Stomach (tissue), 9 donors: ENCODE measurements around the gene PROSER3. TPM values are rescaled to one million over a fixed set of nuclear protein-coding genes. Genes with fewer than 3 reads are reported as not detected.

Source experiments
- DNase-seq, 2 donors: peaks; one replicate each; pipeline versions ENCODE4 v3.0.0 to v3.0.0-alpha.2; 2013 to 2019
- H3K27ac ChIP-seq, 5 donors: fragments of 200-600 bp in 4 of 5; sonication (generic) in 4 of 5; one replicate each; pipeline ENCODE4 v1.5.1; 2013 to 2019; ENCODE audit warnings: mild to moderate bottlenecking in 1 of 5, moderate library complexity in 1 of 5
- H3K27me3 ChIP-seq, 3 donors: fragments of 200-600 bp; sonication (generic); one replicate each; pipeline ENCODE4 v1.5.1; 2017 to 2019; ENCODE audit warnings: mixed run types in 1 of 3
- H3K36me3 ChIP-seq, 4 donors: fragments of 200-600 bp; sonication (generic); 1 replicate in 3 of 4; 2 replicates in 1 of 4; pipeline ENCODE4 v1.5.1; 2016 to 2019
- H3K4me1 ChIP-seq, 4 donors: fragments of 200-600 bp; sonication (generic); one replicate each; pipeline ENCODE4 v1.5.1; 2016 to 2019
- H3K4me3 ChIP-seq, 4 donors: fragments of 200-600 bp; sonication (generic) in 3 of 4; one replicate each; pipeline ENCODE4 v1.5.1; 2016 to 2019; ENCODE audit warnings: mild to moderate bottlenecking in 1 of 4
- H3K9me3 ChIP-seq, 4 donors: fragments of 200-600 bp; sonication (generic); one replicate each; pipeline ENCODE4 v1.5.1; 2016 to 2019
- EP300 ChIP-seq: sonication (generic); formaldehyde crosslinking; IDR thresholded peaks from one replicate; pipeline ENCODE4 v1.6.1; 2017; ENCODE audit warnings: antibody characterized with exemption
- POLR2A ChIP-seq, 4 donors: fragments of 450-650 bp; IDR thresholded peaks; one replicate each; pipeline ENCODE4 v1.6.1; 2016; ENCODE audit warnings: antibody characterized with exemption in 4 of 4, control low read depth in 2 of 4, mild to moderate bottlenecking in 1 of 4, moderate library complexity in 1 of 4
- POLR2AphosphoS5 ChIP-seq, 3 donors: sonication (generic); formaldehyde crosslinking; IDR thresholded peaks; one replicate each; pipeline ENCODE4 v1.6.1; 2016; ENCODE audit warnings: antibody characterized with exemption in 3 of 3
- WGBS, 5 donors: extraction: QIAGEN DNeasy Blood & Tissue Kit in 3 of 5; methylation state at CpG; one replicate each; pipeline versions ENCODE4 v1.1.5 to v1.1.7; 2013 to 2018; 5-methylcytosine and 5-hydroxymethylcytosine counted together
- intact Hi-C: fragments of 100-400 bp; cut with DNase I; formaldehyde crosslinking; loops from one replicate; pipeline ENCODE4 v1.15.1; 2023; ENCODE audit warnings: low total_unique reads
- polyA plus RNA-seq, 3 donors: library from polyadenylated mRNA; stranded (reverse); fragments of 200-250 nt; gene quantifications; one replicate each; pipeline ENCODE4 v1.2.3, GENCODE V29; 2013
- total RNA-seq, 5 donors: library from RNA; depleted of rRNA; stranded (reverse); fragments of >200 nt; gene quantifications; one replicate each; pipeline versions ENCODE4 v1.1.0 to v1.2.3, GENCODE V29; 2014 to 2016
- TF ChIP-seq, protein P1 (sequence below), 7 experiments: fragments of 450-650 bp in 4 of 7; fragments of 200-600 bp in 3 of 7; sonication (generic) in 3 of 7; IDR thresholded peaks; one replicate each; pipeline ENCODE4 v1.5.1; 2016 to 2019; ENCODE audit warnings: antibody characterized with exemption in 7 of 7, control low read depth in 2 of 7, mild to moderate bottlenecking in 1 of 7
- donor health status: healthy with polysubstance abuse.
- donor health status: Bipolar disorder and iron deficiency.
- donor health status: healthy.

PROSER3 gene
- total and polyA plus RNA-seq, 8 donors, result 3.6 to 61.3 (median 10.5) TPM

DNA sequence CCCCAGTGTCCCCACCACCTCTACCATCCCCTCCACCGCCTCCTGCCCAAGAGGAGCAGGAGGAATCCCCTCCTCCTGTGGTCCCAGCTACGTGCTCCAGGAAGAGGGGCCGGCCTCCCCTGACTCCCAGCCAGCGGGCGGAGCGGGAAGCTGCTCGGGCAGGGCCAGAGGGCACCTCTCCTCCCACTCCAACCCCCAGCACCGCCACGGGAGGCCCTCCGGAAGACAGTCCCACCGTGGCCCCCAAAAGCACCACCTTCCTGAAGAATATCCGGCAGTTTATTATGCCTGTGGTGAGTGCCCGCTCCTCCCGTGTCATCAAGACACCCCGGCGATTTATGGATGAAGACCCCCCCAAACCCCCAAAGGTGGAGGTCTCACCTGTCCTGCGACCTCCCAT lies 37.3 kb upstream of the PROSER3 start:
- 87 to 95% (median 88%) methylated on average over 6 to 17 of the region's 17 CpGs for WGBS, 5 donors
- Histone ChIP-seq H3K27ac (no peak overlapping the region), H3K27me3 (no peaks in the 10 kb centered on the region), H3K9me3 (no peaks in the 10 kb centered on the region), H3K4me3 (no peak overlapping the region), H3K36me3 (peaks cover 51 to 63% (median 61%) of the 10 kb centered on the region in 4 donors), H3K4me1 (peaks cover 22 to 48% (median 40%) of the 10 kb centered on the region in 4 donors)
- TF ChIP-seq, protein P1, sequence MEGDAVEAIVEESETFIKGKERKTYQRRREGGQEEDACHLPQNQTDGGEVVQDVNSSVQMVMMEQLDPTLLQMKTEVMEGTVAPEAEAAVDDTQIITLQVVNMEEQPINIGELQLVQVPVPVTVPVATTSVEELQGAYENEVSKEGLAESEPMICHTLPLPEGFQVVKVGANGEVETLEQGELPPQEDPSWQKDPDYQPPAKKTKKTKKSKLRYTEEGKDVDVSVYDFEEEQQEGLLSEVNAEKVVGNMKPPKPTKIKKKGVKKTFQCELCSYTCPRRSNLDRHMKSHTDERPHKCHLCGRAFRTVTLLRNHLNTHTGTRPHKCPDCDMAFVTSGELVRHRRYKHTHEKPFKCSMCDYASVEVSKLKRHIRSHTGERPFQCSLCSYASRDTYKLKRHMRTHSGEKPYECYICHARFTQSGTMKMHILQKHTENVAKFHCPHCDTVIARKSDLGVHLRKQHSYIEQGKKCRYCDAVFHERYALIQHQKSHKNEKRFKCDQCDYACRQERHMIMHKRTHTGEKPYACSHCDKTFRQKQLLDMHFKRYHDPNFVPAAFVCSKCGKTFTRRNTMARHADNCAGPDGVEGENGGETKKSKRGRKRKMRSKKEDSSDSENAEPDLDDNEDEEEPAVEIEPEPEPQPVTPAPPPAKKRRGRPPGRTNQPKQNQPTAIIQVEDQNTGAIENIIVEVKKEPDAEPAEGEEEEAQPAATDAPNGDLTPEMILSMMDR (IDR thresholded peaks at IDR 0.05), result no peak
- TF ChIP-seq POLR2A (IDR thresholded peaks at IDR 0.05) (no peak), POLR2AphosphoS5 (IDR thresholded peaks at IDR 0.05) (no peak), EP300 (no peak)
- DNase-seq, result peak in 1 of 2 donors; percentile 7
- intact Hi-C loops, result no loop called here

DNA sequence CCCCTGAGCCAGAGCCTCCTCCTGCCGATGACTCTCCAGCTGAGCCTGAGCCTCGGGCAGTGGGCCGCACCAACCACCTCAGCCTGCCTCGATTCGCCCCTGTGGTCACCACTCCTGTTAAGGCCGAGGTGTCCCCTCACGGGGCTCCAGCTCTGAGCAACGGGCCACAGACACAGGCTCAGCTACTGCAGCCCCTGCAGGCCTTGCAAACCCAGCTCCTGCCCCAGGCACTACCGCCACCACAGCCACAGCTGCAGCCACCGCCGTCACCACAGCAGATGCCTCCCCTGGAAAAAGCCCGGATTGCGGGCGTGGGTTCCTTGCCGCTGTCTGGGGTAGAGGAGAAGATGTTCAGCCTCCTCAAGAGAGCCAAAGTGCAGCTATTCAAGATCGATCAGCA lies 36.6 kb upstream of the PROSER3 start:
- 90 to 94% (median 93%) methylated on average over 11 to 16 of the region's 16 CpGs for WGBS, 5 donors
- TF ChIP-seq EP300, result no peak
- no peak for TF ChIP-seq POLR2AphosphoS5 (IDR thresholded peaks at IDR 0.05)
- TF ChIP-seq, protein P1 (IDR thresholded peaks at IDR 0.05), result no peak
- TF ChIP-seq POLR2A (IDR thresholded peaks at IDR 0.05), result no peak
- DNase-seq, result no peak
- Histone ChIP-seq H3K4me3 (no peak overlapping the region), H3K36me3 (peaks cover 59 to 70% (median 69%) of the 10 kb centered on the region in 4 donors), H3K9me3 (no peaks in the 10 kb centered on the region), H3K27ac (no peak overlapping the region), H3K4me1 (peaks cover 15 to 41% (median 32%) of the 10 kb centered on the region in 4 donors), H3K27me3 (no peaks in the 10 kb centered on the region)
- intact Hi-C loops, result no loop called here

DNA sequence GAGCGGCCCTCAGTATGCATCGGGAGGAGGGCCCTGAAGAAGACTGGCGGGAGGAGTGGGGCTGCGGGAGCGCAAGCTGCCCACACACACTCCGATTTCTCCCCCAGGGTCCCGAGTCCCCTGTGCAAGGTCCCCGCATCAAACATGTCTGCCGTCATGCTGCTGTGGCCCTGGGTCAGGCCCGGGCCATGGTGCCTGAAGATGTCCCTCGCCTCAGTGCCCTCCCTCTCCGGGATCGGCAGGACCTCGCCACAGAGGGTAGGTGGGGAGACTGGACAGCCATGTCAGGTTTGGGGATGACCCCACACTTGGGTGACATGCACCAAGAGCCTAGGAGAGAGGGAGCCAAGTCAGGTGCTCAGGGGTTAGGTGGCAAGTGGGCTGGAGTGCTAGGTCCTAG lies 35.5 kb upstream of the PROSER3 start:
- Histone ChIP-seq H3K27ac (no peak overlapping the region), H3K9me3 (no peaks in the 10 kb centered on the region), H3K4me1 (peaks cover 12 to 40% (median 27%) of the 10 kb centered on the region in 4 donors), H3K4me3 (no peak overlapping the region), H3K27me3 (no peaks in the 10 kb centered on the region), H3K36me3 (peaks cover 70 to 81% (median 80%) of the 10 kb centered on the region in 4 donors)
- intact Hi-C loops, result no loop called here
- no peak for DNase-seq
- WGBS, 5 donors, result 92 to 97% (median 96%) methylated on average over 10 to 14 of the region's 14 CpGs
- no peak for TF ChIP-seq POLR2A (IDR thresholded peaks at IDR 0.05)
- TF ChIP-seq, protein P1 (IDR thresholded peaks at IDR 0.05), result no peak
- TF ChIP-seq EP300, result no peak
- TF ChIP-seq POLR2AphosphoS5 (IDR thresholded peaks at IDR 0.05), result no peak

DNA sequence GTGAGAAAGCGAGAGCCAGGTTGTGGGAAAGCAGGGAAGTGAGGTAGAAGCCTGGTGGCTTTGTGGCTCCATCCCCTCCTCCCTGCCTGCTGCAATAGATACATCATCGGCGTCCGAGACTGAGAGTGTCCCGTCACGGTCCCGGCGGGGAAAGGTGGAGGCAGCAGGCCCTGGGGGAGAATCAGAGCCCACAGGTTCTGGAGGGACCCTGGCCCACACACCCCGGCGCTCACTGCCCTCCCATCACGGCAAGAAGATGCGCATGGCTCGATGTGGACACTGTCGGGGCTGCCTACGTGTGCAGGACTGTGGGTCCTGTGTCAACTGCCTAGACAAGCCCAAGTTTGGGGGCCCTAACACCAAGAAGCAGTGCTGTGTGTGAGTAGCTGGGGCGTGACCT lies 35.1 kb upstream of the PROSER3 start:
- Histone ChIP-seq H3K27ac (no peak overlapping the region), H3K4me1 (peaks cover 12 to 40% (median 27%) of the 10 kb centered on the region in 4 donors), H3K4me3 (no peak overlapping the region), H3K27me3 (no peaks in the 10 kb centered on the region), H3K36me3 (peaks cover 74 to 85% (median 84%) of the 10 kb centered on the region in 4 donors), H3K9me3 (no peaks in the 10 kb centered on the region)
- WGBS, 5 donors, result 87 to 94% (median 93%) methylated on average over 15 to 16 of the region's 16 CpGs
- DNase-seq, result no peak
- TF ChIP-seq POLR2A (IDR thresholded peaks at IDR 0.05) (no peak), POLR2AphosphoS5 (IDR thresholded peaks at IDR 0.05) (no peak), EP300 (no peak)
- TF ChIP-seq, protein P1 (IDR thresholded peaks at IDR 0.05), result no peak
- intact Hi-C loops, result no loop called here
